ENCODE results near the gene NANP. TPM values are rescaled to one million over a fixed set of nuclear protein-coding genes. Genes with fewer than 3 reads are reported as not detected.
"Not testable (repeated sequence)": the region's sequence is repeated elsewhere in the genome, so short reads cannot be mapped to it uniquely, and the experiment has no call there.

Gene NANP, protein sequence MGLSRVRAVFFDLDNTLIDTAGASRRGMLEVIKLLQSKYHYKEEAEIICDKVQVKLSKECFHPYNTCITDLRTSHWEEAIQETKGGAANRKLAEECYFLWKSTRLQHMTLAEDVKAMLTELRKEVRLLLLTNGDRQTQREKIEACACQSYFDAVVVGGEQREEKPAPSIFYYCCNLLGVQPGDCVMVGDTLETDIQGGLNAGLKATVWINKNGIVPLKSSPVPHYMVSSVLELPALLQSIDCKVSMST
- 1 to 10 TPM; 6.3 to 7.9 TPM for total RNA-seq
- 1 to 10 TPM; 3.8 to 4.5 TPM for polyA plus RNA-seq (ENCODE audit: insufficient read length in 2 of 2)
- long read RNA-seq, donor 1, partial matches to known transcripts = 0 of 1 reads
- long read RNA-seq, donor 1, other reads (novel, unspliced or antisense) = 0 of 1 reads
- long read RNA-seq, donor 2 = 0 reads
- long read RNA-seq, donor 3, partial matches to known transcripts = 0 of 1 reads
- long read RNA-seq, donor 3, other reads (novel, unspliced or antisense) = 0 of 1 reads
- long read RNA-seq, donor 4, partial matches to known transcripts = 0 of 2 reads
- long read RNA-seq, donor 4, other reads (novel, unspliced or antisense) = 0 of 2 reads

DNA sequence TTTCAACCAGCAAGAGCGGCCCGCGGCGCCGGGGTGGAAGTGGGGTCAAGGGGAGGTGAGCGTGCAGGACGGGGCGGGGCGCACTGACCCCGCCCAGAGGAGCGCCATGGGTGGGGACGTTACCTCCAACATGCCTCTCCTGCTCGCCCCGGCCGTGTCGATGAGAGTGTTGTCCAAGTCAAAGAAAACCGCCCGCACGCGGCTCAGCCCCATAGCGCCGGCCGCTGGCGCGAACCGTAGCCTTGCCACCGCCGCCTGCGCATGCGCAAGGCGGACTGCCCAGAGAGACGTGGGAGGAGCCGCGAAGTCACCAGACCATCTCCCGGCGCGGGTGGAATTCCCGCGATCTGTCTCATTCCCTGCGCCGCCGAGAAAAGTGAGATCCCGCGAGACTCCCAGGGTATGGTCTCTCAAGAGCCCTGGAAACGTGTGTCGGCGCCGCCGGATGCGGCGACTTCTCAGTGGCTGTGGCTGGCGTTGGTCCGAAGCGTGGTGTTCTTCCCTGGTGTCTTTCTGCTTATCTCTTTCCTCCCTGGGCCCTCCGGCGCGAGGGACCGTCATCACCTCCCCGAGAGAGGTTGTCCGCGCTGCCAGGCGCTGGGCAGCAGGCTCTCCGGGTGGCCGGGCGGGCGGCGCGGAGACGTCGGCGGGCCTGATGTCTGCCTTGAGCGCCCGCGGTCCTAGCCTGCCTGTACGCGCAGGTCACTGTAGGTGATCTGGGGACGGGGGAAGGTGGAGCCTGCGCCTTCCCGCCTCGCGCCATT is at the start of gene NANP:
TSS of gene NANP (minus strand) at position 279 of the 764 bp plus-strand sequence. CDS start at position 213, 66 bp downstream.
- H3K9me3 ChIP-seq (ENCODE audit: control insufficient read depth, insufficient read depth, low read length) = no peaks in the 10 kb centered on the region
- WGBS (ENCODE audit: insufficient coverage) = under 1% methylated on average over 81 of the region's 81 CpGs
- peak within 1 kb of the TSS; percentile 62 for H3K4me3 ChIP-seq (ENCODE audit: low read depth, low read length)
- no peaks in the 10 kb centered on the region for H3K36me3 ChIP-seq (ENCODE audit: control insufficient read depth, insufficient read depth, low read length)
- no peaks in the 10 kb centered on the region for H3K27me3 ChIP-seq (ENCODE audit: control insufficient read depth, insufficient read depth, low read length)
- peak within 1 kb of the TSS; percentile 76 for H3K27ac ChIP-seq (ENCODE audit: low read depth, low read length)
- peaks cover 13% of the 10 kb centered on the region for H3K4me1 ChIP-seq (ENCODE audit: control insufficient read depth, insufficient read depth, low read length)
- peak; percentile 91 to 99 (median 94) for DNase-seq (ENCODE audit: low read depth in 4 of 6, low spot score in 6 of 6)

DNA sequence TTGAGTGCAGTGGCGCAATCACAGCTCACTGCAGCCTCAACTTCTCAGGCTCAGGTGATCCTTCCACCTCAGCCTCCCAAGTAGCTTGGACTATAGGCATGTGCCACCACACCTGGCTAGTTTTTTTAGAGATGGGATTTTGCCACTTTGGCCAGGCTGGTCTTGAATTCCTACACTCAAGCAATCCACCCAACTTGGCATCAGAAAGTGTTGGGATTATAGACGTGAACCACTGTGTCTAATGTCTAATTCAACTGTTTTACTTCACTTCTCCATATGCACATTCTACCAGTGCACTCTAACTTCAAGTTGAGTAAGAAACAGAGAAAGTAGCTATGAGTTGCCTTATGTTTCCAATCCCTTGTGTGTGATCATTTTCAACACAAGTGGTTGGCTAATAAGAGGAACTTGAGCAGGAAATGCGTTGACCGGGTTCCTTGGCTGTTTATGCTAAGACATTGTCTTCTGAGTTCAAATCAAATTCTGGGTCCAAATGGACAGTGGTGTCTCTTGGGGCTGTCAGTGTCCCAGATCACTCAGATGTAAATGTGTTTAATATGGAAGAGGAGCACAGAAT is 48.9 kb upstream of the NANP start:
- no peaks in the 10 kb centered on the region for H3K27me3 ChIP-seq (ENCODE audit: control insufficient read depth, insufficient read depth, low read length)
- no peak overlapping the region for H3K27ac ChIP-seq (ENCODE audit: low read depth, low read length)
- DNase-seq (ENCODE audit: low read depth in 4 of 6, low spot score in 6 of 6) = no peak
- peaks cover 33% of the 10 kb centered on the region for H3K36me3 ChIP-seq (ENCODE audit: control insufficient read depth, insufficient read depth, low read length)
- H3K4me3 ChIP-seq (ENCODE audit: low read depth, low read length) = no peak overlapping the region
- H3K4me1 ChIP-seq (ENCODE audit: control insufficient read depth, insufficient read depth, low read length) = no peaks in the 10 kb centered on the region
- 82% methylated on average over 2 of the region's 4 CpGs for WGBS (ENCODE audit: insufficient coverage)
- H3K9me3 ChIP-seq (ENCODE audit: control insufficient read depth, insufficient read depth, low read length) = no peaks in the 10 kb centered on the region

DNA sequence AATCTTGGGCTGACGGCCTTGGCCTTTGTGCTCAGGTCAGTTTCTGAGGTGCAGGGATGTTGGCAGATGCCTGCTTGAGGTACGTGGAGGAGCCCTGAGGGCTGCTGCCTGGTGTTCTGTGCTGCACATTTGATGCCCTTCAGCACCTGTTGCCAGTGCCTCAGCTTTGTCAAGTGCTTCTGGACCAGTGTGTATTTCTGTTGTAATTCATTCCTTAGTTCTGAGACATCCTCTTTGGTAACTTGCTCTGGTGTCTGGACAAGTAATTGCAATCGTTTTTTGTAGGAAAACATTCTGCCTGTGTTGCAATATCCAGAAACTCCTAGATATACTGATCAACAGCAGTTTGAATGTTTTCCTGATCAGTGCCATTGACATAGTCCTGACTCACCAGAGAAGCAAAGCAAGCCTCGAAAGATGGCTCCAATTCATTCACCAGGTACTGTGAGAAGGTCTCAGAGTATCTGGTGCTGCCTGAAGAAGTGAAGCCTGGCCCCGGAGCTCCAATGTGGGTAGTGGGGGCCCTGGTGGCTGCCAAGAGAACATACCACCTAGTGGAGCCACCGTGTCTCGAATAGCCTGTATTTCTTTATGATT is 46.1 kb upstream of the NANP start:
- Histone ChIP-seq H3K9me3 (ENCODE audit: control insufficient read depth, insufficient read depth, low read length) (no peaks in the 10 kb centered on the region), H3K27ac (ENCODE audit: low read depth, low read length) (no peak overlapping the region), H3K4me1 (ENCODE audit: control insufficient read depth, insufficient read depth, low read length) (no peaks in the 10 kb centered on the region), H3K4me3 (ENCODE audit: low read depth, low read length) (no peak overlapping the region), H3K36me3 (ENCODE audit: control insufficient read depth, insufficient read depth, low read length) (peaks cover 17% of the 10 kb centered on the region), H3K27me3 (ENCODE audit: control insufficient read depth, insufficient read depth, low read length) (no peaks in the 10 kb centered on the region)
- 84% methylated on average over 4 of the region's 7 CpGs for WGBS (ENCODE audit: insufficient coverage)
- no peak for DNase-seq (ENCODE audit: low read depth in 4 of 6, low spot score in 6 of 6)

DNA sequence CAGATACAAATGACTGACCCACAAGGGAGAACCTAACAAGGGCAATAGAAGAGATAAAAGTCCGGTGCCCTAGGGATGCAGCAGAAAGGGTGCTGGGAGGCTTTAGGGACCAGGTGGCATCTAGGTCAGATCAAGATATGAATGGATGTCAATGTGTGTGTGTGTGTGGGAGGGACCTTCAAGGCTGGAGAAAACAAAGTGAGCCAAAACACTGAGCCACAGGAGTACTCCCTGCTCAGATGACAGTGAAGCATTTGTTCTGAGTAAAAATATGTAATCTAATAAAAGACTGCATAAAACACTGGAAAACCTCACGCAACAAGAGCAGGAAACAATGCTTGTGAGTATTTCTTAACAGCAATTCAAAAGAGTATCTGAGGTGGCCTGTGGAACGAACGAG is 44.6 kb upstream of the NANP start:
- H3K9me3 ChIP-seq (ENCODE audit: control insufficient read depth, insufficient read depth, low read length) = no peaks in the 10 kb centered on the region
- H3K27me3 ChIP-seq (ENCODE audit: control insufficient read depth, insufficient read depth, low read length) = no peaks in the 10 kb centered on the region
- no peak for DNase-seq (ENCODE audit: low read depth in 4 of 6, low spot score in 6 of 6)
- H3K27ac ChIP-seq (ENCODE audit: low read depth, low read length) = no peak overlapping the region
- H3K36me3 ChIP-seq (ENCODE audit: control insufficient read depth, insufficient read depth, low read length) = peaks cover 4% of the 10 kb centered on the region
- WGBS (ENCODE audit: insufficient coverage) = 100% methylated on average over 1 of the region's 4 CpGs
- no peaks in the 10 kb centered on the region for H3K4me1 ChIP-seq (ENCODE audit: control insufficient read depth, insufficient read depth, low read length)
- H3K4me3 ChIP-seq (ENCODE audit: low read depth, low read length) = no peak overlapping the region

DNA sequence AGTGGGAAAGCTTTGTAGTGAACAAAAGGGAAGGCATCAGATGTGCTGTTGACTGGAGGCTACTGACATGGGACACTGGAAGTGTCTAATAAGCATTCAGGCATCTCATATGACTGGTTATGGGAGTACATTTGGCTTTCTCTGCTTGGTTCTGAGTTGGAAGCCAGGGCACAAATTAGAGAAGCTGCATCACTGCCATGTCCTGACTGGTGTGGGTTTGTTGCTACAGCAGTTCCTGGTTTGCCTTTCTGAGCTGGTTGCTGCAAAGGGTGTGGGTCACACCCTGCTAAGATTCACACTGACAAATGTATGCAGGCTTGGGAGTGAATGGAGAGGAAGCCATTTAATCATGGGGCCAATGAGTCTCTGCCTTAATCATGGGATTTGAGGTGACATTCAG is 36.2 kb upstream of the NANP start:
- no peaks in the 10 kb centered on the region for H3K27me3 ChIP-seq (ENCODE audit: control insufficient read depth, insufficient read depth, low read length)
- no peaks in the 10 kb centered on the region for H3K9me3 ChIP-seq (ENCODE audit: control insufficient read depth, insufficient read depth, low read length)
- H3K4me3 ChIP-seq (ENCODE audit: low read depth, low read length) = no peak overlapping the region
- no peak for DNase-seq (ENCODE audit: low read depth in 4 of 6, low spot score in 6 of 6)
- H3K4me1 ChIP-seq (ENCODE audit: control insufficient read depth, insufficient read depth, low read length) = no peaks in the 10 kb centered on the region
- H3K27ac ChIP-seq (ENCODE audit: low read depth, low read length) = no peak overlapping the region
- no peaks in the 10 kb centered on the region for H3K36me3 ChIP-seq (ENCODE audit: control insufficient read depth, insufficient read depth, low read length)

DNA sequence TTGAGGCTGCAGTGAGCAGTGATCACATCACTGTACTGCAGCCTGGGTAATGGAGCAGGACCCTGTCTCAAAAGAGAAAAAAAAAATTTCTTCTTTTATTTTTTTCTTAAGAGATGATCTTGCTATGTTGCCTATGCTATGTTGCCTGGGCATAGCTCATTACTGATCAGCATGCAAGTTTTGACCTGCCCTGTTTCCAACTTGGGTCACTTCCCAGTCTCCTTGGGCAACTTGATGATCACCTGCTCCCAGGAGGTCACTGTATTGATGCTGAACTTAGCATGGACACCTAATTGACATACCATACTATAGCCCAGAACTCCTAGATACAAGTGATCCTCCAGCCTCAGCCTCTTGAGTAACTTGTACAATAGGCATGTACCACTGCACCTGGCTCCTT is 30.7 kb upstream of the NANP start:
- H3K36me3 ChIP-seq (ENCODE audit: control insufficient read depth, insufficient read depth, low read length) = peaks cover 2% of the 10 kb centered on the region
- no peak for DNase-seq (ENCODE audit: low read depth in 4 of 6, low spot score in 6 of 6)
- H3K4me1 ChIP-seq (ENCODE audit: control insufficient read depth, insufficient read depth, low read length) = no peaks in the 10 kb centered on the region
- no peaks in the 10 kb centered on the region for H3K9me3 ChIP-seq (ENCODE audit: control insufficient read depth, insufficient read depth, low read length)
- H3K27ac ChIP-seq (ENCODE audit: low read depth, low read length) = no peak overlapping the region
- no peak overlapping the region for H3K4me3 ChIP-seq (ENCODE audit: low read depth, low read length)
- H3K27me3 ChIP-seq (ENCODE audit: control insufficient read depth, insufficient read depth, low read length) = no peaks in the 10 kb centered on the region

DNA sequence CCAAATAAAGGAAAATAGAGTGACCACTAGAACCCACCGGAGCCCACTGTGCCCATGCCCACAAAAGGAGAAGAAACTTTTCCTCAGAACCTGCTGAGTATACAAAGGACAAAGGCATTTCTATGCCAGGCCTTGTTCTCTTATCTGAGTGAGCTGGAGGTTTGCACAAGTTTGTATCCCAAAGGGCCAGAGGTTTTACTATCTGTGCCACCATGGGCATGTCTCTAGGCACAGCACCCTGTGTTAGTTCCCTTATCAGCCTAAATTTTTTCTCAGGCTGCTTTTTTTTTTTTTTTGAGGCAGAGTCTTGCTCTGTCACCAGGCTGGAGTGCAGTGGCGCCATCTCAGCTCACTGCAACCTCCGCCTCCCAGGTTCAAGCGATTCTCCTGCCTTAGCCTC is 29.1 kb upstream of the NANP start:
- not testable (repeated sequence) for H3K27ac ChIP-seq (ENCODE audit: low read depth, low read length); H3K27me3 ChIP-seq (ENCODE audit: control insufficient read depth, insufficient read depth, low read length); H3K4me1 ChIP-seq (ENCODE audit: control insufficient read depth, insufficient read depth, low read length); H3K9me3 ChIP-seq (ENCODE audit: control insufficient read depth, insufficient read depth, low read length); DNase-seq (ENCODE audit: low read depth in 4 of 6, low spot score in 6 of 6); H3K36me3 ChIP-seq (ENCODE audit: control insufficient read depth, insufficient read depth, low read length); H3K4me3 ChIP-seq (ENCODE audit: low read depth, low read length)
- 100% methylated on average over 1 of the region's 4 CpGs for WGBS (ENCODE audit: insufficient coverage)

DNA sequence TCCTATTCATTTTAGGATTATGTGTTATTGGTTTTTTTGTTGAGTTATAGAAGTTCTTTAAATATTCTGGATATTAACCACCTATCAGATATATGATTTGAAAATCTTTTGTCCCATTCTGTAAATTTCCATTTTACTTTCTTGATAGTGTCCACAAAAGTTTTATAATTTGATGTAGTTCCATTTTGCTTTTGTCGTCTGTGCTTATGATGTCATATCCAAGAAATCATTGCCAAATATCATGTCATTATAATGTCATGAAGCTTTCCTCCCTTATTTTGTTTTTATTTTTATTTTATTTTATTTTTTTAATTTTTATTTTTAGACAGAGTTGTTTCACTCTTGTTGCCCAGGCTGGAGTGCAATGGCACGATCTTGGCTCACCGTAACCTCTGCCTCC is 21.0 kb upstream of the NANP start:
- Histone ChIP-seq H3K4me1 (ENCODE audit: control insufficient read depth, insufficient read depth, low read length) (no peaks in the 10 kb centered on the region), H3K36me3 (ENCODE audit: control insufficient read depth, insufficient read depth, low read length) (peaks cover 2% of the 10 kb centered on the region), H3K27me3 (ENCODE audit: control insufficient read depth, insufficient read depth, low read length) (no peaks in the 10 kb centered on the region), H3K27ac (ENCODE audit: low read depth, low read length) (no peak overlapping the region), H3K9me3 (ENCODE audit: control insufficient read depth, insufficient read depth, low read length) (peaks cover 2% of the 10 kb centered on the region), H3K4me3 (ENCODE audit: low read depth, low read length) (no peak overlapping the region)
- no peak for DNase-seq (ENCODE audit: low read depth in 4 of 6, low spot score in 6 of 6)
- 100% methylated on average over 2 of the region's 3 CpGs for WGBS (ENCODE audit: insufficient coverage)

DNA sequence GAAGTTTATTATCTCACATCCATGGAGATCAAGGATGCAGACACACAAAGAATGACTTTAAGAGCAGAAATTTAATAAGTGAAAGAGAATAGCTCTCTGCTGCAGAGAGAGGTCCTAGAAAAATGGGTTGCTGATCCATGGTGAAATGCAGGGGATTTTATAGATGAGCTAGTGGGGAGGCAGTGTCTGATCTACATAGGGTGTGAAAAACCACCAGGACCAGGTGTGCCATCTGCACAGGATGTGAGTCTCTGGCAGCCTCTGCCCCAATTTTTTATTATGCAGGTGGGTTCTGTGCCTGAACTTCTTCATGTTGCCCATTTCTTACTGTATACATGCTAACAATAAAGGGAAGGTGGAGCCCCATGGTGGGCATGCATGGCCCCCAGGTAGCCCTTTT is 19.9 kb upstream of the NANP start:
- no peak for DNase-seq (ENCODE audit: low read depth in 4 of 6, low spot score in 6 of 6)
- no peaks in the 10 kb centered on the region for H3K4me1 ChIP-seq (ENCODE audit: control insufficient read depth, insufficient read depth, low read length)
- H3K27ac ChIP-seq (ENCODE audit: low read depth, low read length) = no peak overlapping the region
- H3K27me3 ChIP-seq (ENCODE audit: control insufficient read depth, insufficient read depth, low read length) = no peaks in the 10 kb centered on the region
- peaks cover 2% of the 10 kb centered on the region for H3K36me3 ChIP-seq (ENCODE audit: control insufficient read depth, insufficient read depth, low read length)
- no peak overlapping the region for H3K4me3 ChIP-seq (ENCODE audit: low read depth, low read length)
- H3K9me3 ChIP-seq (ENCODE audit: control insufficient read depth, insufficient read depth, low read length) = peaks cover 2% of the 10 kb centered on the region
